ENCODE results near the gene FNDC3B. TPM values are rescaled to one million over a fixed set of nuclear protein-coding genes. Genes with fewer than 3 reads are reported as not detected.
"Not testable (repeated sequence)": the region's sequence is repeated elsewhere in the genome, so short reads cannot be mapped to it uniquely, and the experiment has no call there.

Gene FNDC3B
- total and polyA plus RNA-seq, 12 donors: 9.7 to 118 (median 85.0) TPM

DNA sequence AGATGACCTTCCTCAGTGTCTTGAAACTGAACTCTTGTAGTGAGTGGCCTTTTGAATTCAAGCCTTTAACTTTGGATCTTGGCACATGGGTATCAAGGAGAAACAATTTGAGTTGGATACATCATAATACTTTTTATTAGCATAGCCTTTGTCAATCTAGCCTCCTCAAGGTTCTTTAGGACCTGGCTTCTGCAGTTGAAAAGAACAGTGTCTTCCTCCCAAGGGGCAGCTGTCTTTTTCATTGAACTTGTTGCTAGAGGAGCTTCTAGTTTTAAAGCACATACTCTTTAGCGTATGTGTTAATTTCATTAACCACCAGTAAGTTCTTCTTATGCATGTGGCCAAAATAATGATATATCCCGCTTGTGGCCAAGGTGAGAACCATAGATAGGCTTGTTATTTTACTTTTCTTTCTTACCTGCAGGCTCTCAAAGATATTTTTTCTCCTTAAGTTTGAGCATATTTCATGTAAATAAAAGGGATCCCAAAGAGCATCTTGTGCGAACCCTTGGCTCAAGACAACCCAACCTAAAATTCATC, 325.7 kb downstream of the FNDC3B start:
- Histone ChIP-seq H3K4me3 (no peak overlapping the region), H3K9me3 (peaks cover 0 to 5% (median 0%) of the 10 kb centered on the region in 11 donors), H3K27ac (no peak overlapping the region), H3K27me3 (no peaks in the 10 kb centered on the region), H3K4me1 (peaks cover 0 to 20% (median 7%) of the 10 kb centered on the region in 9 donors), H3K36me3 (peaks cover 0 to 100% (median 27%) of the 10 kb centered on the region in 9 donors)
- intact Hi-C loops (cut with DNase I): loop anchor here in 3 of 10 donors (10.0 kb wide), 3 partner anchors 110 to 310 kb away; no protein-coding TSS in a partner anchor
- WGBS, 2 donors: 95 to 99% methylated on average over 3 of the region's 3 CpGs
- DNase-seq (no peak), ATAC-seq (no peak)
- TF ChIP-seq, protein P1, sequence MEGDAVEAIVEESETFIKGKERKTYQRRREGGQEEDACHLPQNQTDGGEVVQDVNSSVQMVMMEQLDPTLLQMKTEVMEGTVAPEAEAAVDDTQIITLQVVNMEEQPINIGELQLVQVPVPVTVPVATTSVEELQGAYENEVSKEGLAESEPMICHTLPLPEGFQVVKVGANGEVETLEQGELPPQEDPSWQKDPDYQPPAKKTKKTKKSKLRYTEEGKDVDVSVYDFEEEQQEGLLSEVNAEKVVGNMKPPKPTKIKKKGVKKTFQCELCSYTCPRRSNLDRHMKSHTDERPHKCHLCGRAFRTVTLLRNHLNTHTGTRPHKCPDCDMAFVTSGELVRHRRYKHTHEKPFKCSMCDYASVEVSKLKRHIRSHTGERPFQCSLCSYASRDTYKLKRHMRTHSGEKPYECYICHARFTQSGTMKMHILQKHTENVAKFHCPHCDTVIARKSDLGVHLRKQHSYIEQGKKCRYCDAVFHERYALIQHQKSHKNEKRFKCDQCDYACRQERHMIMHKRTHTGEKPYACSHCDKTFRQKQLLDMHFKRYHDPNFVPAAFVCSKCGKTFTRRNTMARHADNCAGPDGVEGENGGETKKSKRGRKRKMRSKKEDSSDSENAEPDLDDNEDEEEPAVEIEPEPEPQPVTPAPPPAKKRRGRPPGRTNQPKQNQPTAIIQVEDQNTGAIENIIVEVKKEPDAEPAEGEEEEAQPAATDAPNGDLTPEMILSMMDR (IDR thresholded peaks at IDR 0.05): no peak

DNA sequence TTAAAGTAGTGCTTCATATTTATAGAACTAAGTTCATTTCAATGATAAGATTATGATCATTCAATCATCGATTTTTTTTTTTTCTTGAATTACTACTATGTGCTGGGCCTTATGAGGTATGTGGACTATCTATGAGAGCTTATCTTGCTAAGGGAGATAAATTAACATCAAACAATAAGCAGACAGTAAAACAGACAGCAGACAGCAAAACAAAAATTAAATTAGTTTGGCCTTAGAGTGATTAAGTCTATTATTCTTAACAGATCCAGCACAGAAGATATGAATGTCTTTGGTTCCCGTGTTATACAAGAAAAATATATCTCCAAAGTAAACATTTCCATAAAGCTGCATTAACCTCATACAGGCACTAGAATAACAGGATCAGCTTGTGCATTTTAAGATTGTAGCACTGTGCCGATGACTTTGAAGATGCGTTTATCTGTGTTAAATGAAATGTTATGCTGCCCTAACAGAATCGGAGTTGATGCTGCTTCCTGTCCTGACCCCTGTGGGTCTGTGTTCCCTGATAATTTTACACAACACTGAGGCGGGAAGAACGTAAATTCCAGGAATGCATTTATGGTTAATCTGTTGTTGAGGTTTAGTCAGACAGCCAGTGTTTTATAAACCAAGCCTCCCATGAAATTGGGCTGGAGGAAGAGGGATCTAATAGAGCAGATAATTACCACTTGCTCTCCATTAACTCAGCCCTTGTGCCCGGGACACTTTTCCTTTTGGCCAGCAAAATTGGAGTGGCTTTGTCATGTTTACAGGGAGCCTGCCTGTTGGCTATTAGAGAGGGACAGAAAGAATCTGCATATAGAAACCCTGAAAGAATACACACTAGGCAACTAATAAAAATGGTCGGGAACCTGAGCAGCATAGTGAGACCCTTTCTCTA, 328.1 kb downstream of the FNDC3B start:
- DNase-seq (no peak), ATAC-seq (peak in 1 of 8 donors; percentile 9)
- peak overlapping the region in 4 of 10 donors; percentile 6 to 24 (median 12) for H3K27ac ChIP-seq
- peaks cover 0 to 100% (median 27%) of the 10 kb centered on the region in 9 donors for H3K36me3 ChIP-seq
- TF ChIP-seq, protein P1 (IDR thresholded peaks at IDR 0.05): no peak
- 62% methylated on average over 9 of the region's 9 CpGs for WGBS, 2 donors
- H3K27me3 ChIP-seq: no peaks in the 10 kb centered on the region
- H3K4me1 ChIP-seq: peaks cover 0 to 28% (median 10%) of the 10 kb centered on the region in 9 donors
- no peak overlapping the region for H3K4me3 ChIP-seq
- H3K9me3 ChIP-seq: no peaks in the 10 kb centered on the region
- intact Hi-C loops (cut with DNase I): loop anchor here in 3 of 10 donors (10.0 kb wide), 3 partner anchors 107 to 307 kb away; no protein-coding TSS in a partner anchor

DNA sequence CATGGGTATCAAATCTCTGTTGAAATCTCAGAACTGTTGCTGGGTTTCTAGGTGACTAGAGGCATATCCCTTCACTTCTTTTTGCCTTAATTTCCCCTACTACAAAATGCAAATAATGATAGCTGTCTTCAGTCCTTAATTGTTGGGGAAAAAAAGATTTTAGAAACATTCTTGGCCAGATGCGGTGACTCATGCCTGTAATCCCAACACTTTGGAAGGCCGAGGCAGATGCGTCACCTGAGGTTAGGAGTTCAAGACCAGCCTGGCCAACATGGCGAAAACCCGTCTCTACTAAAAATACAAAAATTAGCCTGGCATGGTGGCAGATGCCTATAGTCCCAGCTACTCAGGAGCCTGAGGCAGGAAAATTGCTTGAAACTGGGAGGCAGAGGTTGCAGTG, 329.2 kb downstream of the FNDC3B start:
- WGBS, 2 donors: 94 to 99% methylated on average over 5 of the region's 5 CpGs
- peaks cover 0 to 100% (median 18%) of the 10 kb centered on the region in 9 donors for H3K36me3 ChIP-seq

DNA sequence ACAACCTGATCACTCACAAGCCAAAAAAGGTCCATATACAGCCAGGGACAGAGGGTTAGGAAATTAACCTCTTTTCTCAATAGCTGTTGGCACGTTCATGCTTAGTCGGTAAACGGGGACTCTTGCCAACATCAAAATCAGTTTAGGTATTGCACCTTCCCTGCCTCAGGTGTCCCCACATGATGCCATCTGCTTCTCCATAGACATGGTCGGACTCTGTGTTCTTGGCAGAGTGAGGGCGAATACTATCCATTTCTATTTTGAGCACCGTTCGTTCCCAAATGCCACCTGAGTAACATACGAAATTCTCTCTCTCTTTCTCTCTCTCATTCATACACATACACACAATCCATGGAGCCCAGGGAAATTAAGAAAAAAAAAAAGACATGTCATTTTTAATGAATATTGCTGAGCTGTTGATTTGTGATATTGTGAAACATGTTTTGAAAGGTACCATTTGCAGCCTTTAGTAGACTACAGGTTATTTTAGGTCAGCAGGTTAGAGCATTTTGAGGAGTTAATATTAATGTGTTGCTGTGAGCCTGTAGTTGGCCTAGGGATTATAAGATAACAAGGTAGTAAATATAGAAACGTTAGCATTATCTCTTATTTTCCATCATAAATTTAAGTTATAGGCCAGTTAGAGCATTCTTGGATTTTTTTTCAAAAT, 330.3 kb downstream of the FNDC3B start:
- WGBS, 2 donors: 48 to 61% methylated on average over 9 of the region's 9 CpGs
- Histone ChIP-seq H3K4me1 (peaks cover 0 to 28% (median 10%) of the 10 kb centered on the region in 9 donors), H3K9me3 (no peaks in the 10 kb centered on the region), H3K36me3 (peaks cover 0 to 100% (median 14%) of the 10 kb centered on the region in 9 donors), H3K4me3 (no peak overlapping the region), H3K27me3 (no peaks in the 10 kb centered on the region), H3K27ac (peak overlapping the region in 5 of 10 donors; percentile 5 to 56 (median 27))
- ATAC-seq (peak; percentile 26 to 92 (median 78)), DNase-seq (peak in 1 of 2 donors; percentile 15)
- intact Hi-C loops (cut with DNase I): loop anchor here in 4 of 10 donors (10.0 kb wide), 4 partner anchors 95 to 305 kb away; no protein-coding TSS in a partner anchor
- TF ChIP-seq, protein P1 (IDR thresholded peaks at IDR 0.05): no peak

More for the DNA sequence above, 329.2 kb downstream of the FNDC3B start:
- not testable (repeated sequence) for DNase-seq, ATAC-seq, H3K9me3 ChIP-seq, H3K27me3 ChIP-seq, H3K4me3 ChIP-seq
- Histone ChIP-seq H3K27ac (peak overlapping the region in 3 of 10 donors; percentile 5 to 27 (median 5)), H3K4me1 (peaks cover 0 to 28% (median 10%) of the 10 kb centered on the region in 9 donors)
- intact Hi-C loops (cut with DNase I): loop anchor here in 3 of 10 donors (10.0 kb wide), 3 partner anchors 106 to 306 kb away; no protein-coding TSS in a partner anchor

All from heart right ventricle (tissue), 16 donors.